Measurements from ENCODE around the gene RASAL3. TPM values are rescaled to one million over a fixed set of nuclear protein-coding genes. Genes with fewer than 3 reads are reported as not detected.

Gene RASAL3
- total RNA-seq, 2 donors from 2014 or later, result 1.7 to 2.0 TPM

DNA sequence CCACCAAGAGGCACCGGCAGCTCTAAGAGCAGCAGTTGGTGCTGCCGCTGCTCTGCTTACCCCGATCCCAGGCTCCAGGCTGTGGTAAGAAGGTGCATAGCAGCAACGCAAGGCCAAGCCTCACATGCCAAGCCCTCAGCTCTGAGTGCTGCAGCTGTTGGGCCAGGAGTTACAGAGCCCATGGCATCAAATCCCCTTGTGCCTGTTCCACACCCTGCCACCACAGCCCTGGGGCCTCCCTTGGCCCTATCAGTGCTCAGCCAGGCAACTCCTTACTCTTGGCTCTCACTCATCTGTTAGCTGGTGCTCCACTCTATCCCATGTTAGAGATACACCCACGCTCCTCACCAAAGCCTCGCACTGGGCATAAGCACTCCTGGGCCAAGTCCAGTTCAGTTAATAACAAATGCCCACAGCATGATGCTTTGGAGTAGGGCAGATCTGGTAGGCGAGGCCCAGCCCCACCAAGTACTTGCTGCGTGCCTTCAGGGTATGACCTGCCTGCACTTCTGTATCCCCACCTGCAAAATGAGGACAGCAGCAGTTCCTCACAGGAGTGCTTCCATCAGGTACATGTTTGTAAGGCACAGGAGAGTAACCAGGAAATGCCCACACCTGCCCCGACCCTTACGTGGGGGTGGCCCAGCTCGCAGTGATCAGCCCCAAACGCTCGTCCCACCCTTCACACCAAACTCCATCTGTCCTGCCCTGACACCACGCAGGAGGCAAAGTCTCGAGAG lies 61.8 kb downstream of the RASAL3 start:
- intact Hi-C loops (cut with DNase I), result no loop called here
- ATAC-seq, result peak; percentile 75 to 85
- DNase-seq, result peak; percentile 52

Small RNAs within 50 kb of the gene (microRNA-seq; reads per million reads assigned to microRNA genes)
- 0 reads per million in 2 donors for gene MIR1470

Other genes starting within 250 kb of the RASAL3 start
- gene EPHX3, start 232.1 kb downstream of the RASAL3 start, total RNA-seq, result under 1 TPM in 1 of 2 donors, not detected in 1; 0.21 TPM
- 10 to 100 TPM; 43.9 to 63.3 TPM for gene BRD4, start 132.0 kb downstream of the RASAL3 start, total RNA-seq
- gene AKAP8, start 84.8 kb downstream of the RASAL3 start, total RNA-seq, result 10 to 100 TPM; 16.0 to 30.5 TPM
- 10 to 100 TPM; 61.5 to 74.2 TPM for gene AKAP8L, start 45.6 kb downstream of the RASAL3 start, total RNA-seq
- gene WIZ, start 14.6 kb downstream of the RASAL3 start, total RNA-seq, result 10 to 100 TPM; 26.9 to 28.7 TPM
- gene PGLYRP2, start 15.0 kb upstream of the RASAL3 start, total RNA-seq, result not detected
- not detected for gene CYP4F22, start 44.0 kb upstream of the RASAL3 start, total RNA-seq
- gene CYP4F8, start 150.7 kb upstream of the RASAL3 start, total RNA-seq, result not detected
- under 1 TPM; 0.24 to 0.62 TPM for gene CYP4F3, start 176.4 kb upstream of the RASAL3 start, total RNA-seq
- 1 to 10 TPM; 2.2 to 5.7 TPM for gene CYP4F12, start 208.5 kb upstream of the RASAL3 start, total RNA-seq